Left ventricle myocardium inferior (tissue), 1 donor: ENCODE data around the gene CHODL. TPM values are rescaled to one million over a fixed set of nuclear protein-coding genes. Genes with fewer than 3 reads are reported as not detected.

Source experiments
- DNase-seq: peaks from one replicate; pipeline ENCODE4 v3.0.0-alpha.2; 2020
- H3K27ac ChIP-seq: fragments of 200-600 bp; replicated peaks from 2 replicates; pipeline ENCODE4 v1.8.0; 2021
- H3K27me3 ChIP-seq: fragments of 200-600 bp; 2 replicates; pipeline ENCODE4 v1.8.0; 2021; ENCODE audit warnings: low read depth
- H3K36me3 ChIP-seq: fragments of 200-600 bp; 2 replicates; pipeline ENCODE4 v1.8.0; 2021
- H3K4me1 ChIP-seq: fragments of 200-600 bp; 2 replicates; pipeline ENCODE4 v1.8.0; 2021
- H3K4me3 ChIP-seq: fragments of 200-600 bp; 2 replicates; pipeline ENCODE4 v1.8.0; 2021; ENCODE audit warnings: mild to moderate bottlenecking, moderate library complexity
- H3K9me3 ChIP-seq: fragments of 200-600 bp; replicated peaks from 2 replicates; pipeline ENCODE4 v1.8.0; 2021
- intact Hi-C: fragments of 100-400 bp; cut with micrococcal nuclease; formaldehyde crosslinking; loops from one replicate; pipeline ENCODE4 v1.11.0; 2022
- total RNA-seq: library from RNA; stranded (reverse); fragmentation: NEBNext Ultra II Directional; extraction: Animal tissue kit (Norgen Biotek cat#: 25700); gene quantifications from one replicate; pipeline ENCODE4 v1.2.1, GENCODE V29; 2021
- TF ChIP-seq, protein P1 (sequence below): fragments of 200-600 bp; IDR thresholded peaks from 2 replicates; pipeline ENCODE4 v1.8.0; 2021; ENCODE audit warnings: antibody characterized with exemption, mild to moderate bottlenecking, borderline replicate concordance
- donor health status: DM: no; HTN: yes; CAD: no; lungs with severe emphysema.

The CHODL gene
- total RNA-seq, 1 donor from 2014 or later = 0.25 TPM

DNA sequence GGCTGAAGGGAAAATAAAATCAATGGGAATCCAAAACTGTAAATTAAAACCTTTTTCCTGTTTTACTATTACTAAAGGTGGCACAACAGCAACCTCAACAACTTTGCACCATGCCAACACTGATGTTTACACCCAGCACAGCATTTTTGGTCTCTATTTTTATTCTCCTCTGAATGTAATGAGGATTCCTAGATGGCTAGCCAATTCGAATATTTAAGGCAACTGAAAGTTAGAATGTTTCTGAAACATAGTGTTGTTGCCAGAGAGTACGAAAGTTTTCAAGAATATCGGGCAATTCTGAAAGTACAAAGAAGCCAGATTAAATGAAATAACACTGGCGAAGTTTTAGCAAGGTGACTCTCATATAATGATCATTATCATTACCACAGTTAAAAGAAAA is 40.7 kb downstream of the CHODL start:
- intact Hi-C loops = no loop called here
- no peaks in the 10 kb centered on the region for H3K27me3 ChIP-seq
- no peak for DNase-seq
- H3K4me3 ChIP-seq = no peak overlapping the region
- TF ChIP-seq, protein P1, sequence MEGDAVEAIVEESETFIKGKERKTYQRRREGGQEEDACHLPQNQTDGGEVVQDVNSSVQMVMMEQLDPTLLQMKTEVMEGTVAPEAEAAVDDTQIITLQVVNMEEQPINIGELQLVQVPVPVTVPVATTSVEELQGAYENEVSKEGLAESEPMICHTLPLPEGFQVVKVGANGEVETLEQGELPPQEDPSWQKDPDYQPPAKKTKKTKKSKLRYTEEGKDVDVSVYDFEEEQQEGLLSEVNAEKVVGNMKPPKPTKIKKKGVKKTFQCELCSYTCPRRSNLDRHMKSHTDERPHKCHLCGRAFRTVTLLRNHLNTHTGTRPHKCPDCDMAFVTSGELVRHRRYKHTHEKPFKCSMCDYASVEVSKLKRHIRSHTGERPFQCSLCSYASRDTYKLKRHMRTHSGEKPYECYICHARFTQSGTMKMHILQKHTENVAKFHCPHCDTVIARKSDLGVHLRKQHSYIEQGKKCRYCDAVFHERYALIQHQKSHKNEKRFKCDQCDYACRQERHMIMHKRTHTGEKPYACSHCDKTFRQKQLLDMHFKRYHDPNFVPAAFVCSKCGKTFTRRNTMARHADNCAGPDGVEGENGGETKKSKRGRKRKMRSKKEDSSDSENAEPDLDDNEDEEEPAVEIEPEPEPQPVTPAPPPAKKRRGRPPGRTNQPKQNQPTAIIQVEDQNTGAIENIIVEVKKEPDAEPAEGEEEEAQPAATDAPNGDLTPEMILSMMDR = no peak
- no peaks in the 10 kb centered on the region for H3K36me3 ChIP-seq
- H3K27ac ChIP-seq = no peak overlapping the region
- no peaks in the 10 kb centered on the region for H3K4me1 ChIP-seq
- no peaks in the 10 kb centered on the region for H3K9me3 ChIP-seq

DNA sequence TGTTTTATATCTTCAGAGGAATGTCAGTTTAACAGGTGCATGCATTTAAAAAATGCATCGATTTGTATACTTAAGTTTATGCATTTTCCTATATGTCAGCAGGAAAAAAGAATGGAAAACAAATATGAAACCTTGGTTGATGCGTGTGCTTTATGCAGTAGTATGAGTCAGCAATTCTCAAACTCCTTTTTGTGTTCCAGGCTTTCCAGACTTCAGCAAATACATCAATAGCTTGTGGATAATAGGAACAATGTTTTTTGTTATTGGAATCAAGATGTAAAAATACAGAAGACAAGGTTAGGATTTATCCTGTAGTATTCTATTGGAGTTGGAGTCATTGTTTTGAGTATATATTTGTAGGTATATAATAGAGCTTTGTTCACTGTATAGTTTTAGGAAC is 45.2 kb downstream of the CHODL start:
- Histone ChIP-seq H3K4me3 (no peak overlapping the region), H3K9me3 (no peaks in the 10 kb centered on the region), H3K27me3 (peaks cover 5% of the 10 kb centered on the region), H3K36me3 (no peaks in the 10 kb centered on the region), H3K27ac (no peak overlapping the region), H3K4me1 (no peaks in the 10 kb centered on the region)
- no peak for DNase-seq
- TF ChIP-seq, protein P1 = no peak
- intact Hi-C loops = no loop called here

DNA sequence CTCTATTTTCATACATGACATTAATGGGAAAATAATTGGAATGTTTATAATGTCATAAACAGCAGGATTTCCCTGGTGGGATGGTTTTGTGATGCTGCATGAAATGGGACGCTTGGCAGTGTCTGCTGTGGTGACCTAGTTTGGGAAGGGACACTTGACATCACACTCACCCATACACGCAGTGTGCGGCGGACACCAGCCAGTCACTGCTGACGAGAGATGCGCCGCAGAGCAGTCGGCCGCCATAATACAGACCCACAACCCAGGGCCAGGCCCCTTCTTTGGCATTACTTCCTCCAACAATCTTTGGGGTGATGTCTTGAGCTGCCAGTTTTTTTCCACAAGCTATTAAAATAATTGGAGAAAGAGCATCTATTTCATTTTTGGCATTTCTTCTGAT is 49.5 kb downstream of the CHODL start:
- TF ChIP-seq, protein P1 = no peak
- no peak for DNase-seq
- Histone ChIP-seq H3K4me1 (no peaks in the 10 kb centered on the region), H3K27ac (no peak overlapping the region), H3K27me3 (peaks cover 5% of the 10 kb centered on the region), H3K36me3 (no peaks in the 10 kb centered on the region), H3K9me3 (no peaks in the 10 kb centered on the region), H3K4me3 (no peak overlapping the region)
- intact Hi-C loops = no loop called here

DNA sequence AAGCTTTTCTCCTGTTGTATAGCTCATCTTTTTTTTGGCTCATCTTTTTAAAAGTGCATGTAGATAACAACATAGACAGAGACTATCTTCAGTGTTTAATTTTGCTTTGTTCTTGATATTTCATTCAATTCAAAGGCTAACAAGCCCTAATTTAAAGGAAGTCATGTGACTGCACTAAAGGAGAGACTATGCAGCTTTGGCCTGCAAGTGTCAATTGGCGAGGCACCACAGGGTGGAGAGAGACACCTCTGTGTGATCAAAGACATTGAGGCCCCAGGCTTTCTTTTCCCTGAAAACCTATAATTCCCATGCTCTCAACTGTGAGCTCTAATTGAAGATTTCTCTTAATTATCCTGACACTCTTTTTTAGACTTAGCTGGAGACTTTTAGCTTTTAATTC is 53.6 kb downstream of the CHODL start:
- DNase-seq = no peak
- no peaks in the 10 kb centered on the region for H3K4me1 ChIP-seq
- no peak overlapping the region for H3K27ac ChIP-seq
- H3K36me3 ChIP-seq = no peaks in the 10 kb centered on the region
- no peak overlapping the region for H3K4me3 ChIP-seq
- TF ChIP-seq, protein P1 = no peak
- peaks cover 5% of the 10 kb centered on the region for H3K27me3 ChIP-seq
- intact Hi-C loops = no loop called here
- no peaks in the 10 kb centered on the region for H3K9me3 ChIP-seq

Other genes starting within 250 kb of the CHODL start
- gene TMPRSS15, start 159.0 kb downstream of the CHODL start, total RNA-seq = not detected